Hippocampal formation (tissue), 2 donors: ENCODE measurements around the gene SERPINB13.

Source experiments
- DNase-seq, 2 donors: peaks; one replicate each; lab custom pipeline; 2025; lab: John Stamatoyannopoulos, UW

Gene SERPINB13

GRCh38 chr18:63648241-63648640, 61.1 kb downstream of the SERPINB13 start:
- no peak for DNase-seq
